AG20443 (cell line): ENCODE data around the gene SLIT3.
A peak's percentile ranks its signal among the peaks of the same experiment; 100 is the strongest.

Experiments used
- DNase-seq: peaks from one replicate; pipeline ENCODE4 v3.0.0; 2012; ENCODE audit warnings: low spot score, mixed read lengths

The SLIT3 gene

DNA sequence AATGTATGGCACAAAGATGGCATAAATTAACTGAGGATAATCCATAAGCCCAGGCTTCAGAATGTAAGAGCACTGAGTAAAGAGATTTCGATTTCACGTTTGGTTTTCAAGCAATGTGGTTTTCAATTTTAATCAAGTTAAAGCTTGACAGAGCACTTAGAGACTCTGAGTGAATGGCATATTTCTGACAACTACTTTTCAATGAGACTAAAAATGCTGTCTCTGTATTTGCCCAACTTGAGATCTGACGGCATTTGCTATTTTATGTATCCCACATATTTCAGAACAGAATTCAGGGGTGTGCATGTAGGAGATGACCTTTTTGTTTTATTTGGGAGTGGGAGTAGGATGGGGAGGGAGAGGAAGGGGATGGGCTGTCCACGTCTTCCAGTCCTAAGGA, 441.5 kb downstream of the SLIT3 start:
- DNase-seq, result no peak

DNA sequence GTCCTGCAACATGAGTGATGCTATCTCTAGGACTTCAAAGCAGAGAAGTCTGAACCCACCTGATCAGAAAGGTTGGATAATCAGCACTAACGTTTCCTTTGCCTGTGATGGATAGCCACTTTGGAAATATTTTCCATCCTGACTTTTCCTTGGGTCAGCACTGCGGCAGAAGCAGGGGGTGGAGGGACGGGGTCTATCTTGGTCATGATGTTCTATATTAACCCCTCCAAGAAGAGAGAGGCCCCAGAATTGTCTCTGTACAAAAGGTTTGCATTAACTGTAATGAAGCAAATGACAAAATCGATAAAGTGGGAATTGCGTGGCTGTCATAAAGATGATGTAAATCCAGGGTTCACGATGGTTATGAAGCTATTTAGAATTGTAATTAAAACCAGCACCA, 441.9 kb downstream of the SLIT3 start:
- DNase-seq, result no peak

DNA sequence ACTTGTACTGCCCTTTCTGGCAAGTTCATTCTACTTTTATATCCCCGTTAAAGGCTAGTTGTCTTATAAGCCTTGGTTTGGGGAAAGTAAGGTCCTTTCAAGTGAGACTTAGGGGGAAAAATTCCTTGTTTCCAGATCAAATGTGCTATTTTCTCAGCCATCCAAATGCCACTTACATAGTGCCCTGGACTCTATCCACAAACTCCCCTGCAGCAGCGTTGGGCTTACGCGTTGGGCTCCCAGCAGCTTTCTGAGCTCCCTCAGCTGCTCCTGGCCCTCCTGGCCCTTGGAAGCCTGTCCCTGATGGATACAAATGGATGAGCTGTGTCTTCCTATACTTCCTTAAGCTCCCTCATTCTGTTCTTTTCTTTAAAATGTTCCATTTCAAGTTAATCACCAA, 442.6 kb downstream of the SLIT3 start:
- DNase-seq, result no peak

DNA sequence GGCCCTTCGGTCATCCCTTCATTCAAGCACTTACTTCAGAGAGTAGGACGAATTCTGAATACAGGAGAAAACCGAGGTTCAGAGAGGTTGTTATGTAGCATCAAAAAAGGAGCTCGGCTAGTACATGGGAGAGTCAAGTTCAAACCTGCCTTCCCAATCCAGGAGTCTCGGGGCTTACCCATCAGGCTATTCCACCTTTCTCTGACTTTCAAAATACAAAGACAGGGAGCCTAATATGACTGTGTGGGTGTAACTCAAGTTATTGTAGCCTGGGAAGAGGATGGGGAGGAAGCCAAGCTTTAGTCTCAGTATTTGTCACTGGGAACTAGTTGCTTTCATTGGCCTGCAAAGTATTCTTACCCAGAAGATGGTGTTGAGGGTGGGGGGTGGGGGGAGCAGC, 447.0 kb downstream of the SLIT3 start:
- DNase-seq, result no peak

DNA sequence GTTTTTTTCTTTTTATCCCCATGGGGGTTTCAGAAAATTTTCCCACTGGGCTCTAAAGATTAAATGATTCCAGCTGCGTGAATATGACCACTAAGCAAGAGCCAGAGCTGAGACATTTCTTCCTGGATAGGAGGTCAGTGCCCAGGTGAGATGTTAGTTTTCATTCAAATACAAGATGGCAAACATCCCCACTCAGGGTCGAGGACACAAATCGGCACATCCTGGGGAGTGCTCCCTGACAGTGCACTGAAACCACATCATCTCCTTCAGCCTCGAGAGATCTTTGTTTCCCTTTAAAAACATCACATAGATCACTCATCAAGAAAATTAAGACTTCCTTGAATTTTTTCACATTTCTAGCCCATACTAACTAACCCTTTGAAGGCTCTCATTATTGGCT, 448.6 kb downstream of the SLIT3 start:
- no peak for DNase-seq

DNA sequence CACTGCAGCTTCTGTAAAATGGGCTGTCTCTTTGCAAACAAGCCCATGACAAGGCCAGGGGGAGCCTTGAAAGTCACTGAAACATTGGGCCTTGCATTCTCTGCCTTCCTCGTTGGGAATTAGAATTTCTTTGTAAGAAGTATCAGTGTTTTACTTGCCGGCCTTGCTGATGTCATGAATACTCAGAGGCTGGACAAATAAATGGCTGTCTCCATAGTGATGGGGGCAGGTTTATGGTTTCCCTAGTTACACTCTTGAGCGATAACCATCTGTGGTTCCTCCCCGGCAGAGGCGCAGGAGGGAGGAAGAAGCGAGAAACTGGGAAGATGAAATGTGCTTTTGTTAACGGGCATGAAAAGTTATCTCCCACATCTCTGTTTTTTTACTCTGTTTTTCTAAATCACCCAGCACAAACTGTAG, 449.0 kb downstream of the SLIT3 start:
- no peak for DNase-seq

DNA sequence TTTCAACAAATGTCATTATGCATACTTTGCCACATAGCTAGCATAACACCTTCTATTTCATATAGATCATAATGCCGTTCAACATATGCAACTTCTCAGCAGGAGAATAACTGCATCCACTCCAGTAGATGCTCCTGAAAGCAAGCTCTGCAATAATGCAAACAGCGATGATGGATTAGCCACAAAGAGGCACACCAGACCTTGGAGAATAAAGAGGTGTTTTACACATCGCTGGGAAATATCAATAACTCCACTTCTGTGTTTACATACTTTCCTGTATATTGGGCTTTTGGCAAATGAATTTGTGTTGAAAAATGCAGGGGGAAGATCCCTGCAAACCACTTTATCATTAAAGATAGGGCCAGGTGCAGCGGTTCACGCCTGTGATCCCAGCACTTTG, 450.3 kb downstream of the SLIT3 start:
- DNase-seq, result no peak

DNA sequence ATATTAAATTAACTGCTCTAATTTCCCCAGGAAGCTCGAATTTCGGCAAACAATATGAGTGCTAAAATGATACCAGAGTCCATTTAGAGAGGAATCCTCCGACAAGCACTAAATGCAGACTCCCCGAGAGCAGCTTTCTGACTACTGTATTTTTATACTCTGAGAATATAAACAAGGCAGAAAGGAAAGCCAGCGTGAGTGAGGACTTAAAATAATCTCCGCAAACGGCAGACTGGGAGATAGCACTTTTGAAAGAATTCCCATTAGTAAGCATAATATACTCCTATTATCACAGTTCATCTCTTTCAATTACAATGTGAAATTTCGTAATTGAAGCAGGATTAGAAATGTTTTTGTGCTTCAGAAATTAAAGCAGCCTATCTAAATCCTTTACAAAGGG, 452.4 kb downstream of the SLIT3 start:
- no peak for DNase-seq

DNA sequence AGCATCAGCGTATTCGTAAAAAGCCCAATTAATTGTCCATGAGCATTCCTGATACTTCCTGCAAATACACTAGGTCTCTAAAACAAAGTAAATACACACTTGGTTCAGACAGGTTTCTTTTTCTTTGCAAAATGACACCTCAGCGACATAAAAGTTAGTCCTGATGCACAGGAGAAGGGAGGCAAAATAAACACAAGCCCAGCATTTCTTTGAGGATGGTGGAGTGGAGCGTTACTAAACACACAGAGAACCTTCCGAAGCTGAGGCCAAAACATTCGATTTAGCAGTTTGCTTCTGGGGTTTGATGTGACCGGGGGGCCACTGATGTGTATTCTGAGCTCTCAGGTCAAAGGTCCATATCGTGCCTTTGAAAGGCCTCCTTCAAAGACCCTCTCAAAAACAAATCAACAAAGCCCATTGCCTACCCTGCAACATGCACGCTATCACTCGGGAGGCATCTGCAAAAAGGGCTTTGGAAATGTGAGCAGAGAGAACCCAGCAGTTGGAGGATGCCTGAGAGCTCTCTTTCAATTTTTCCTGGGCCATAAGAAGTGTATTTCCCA, 453.3 kb downstream of the SLIT3 start:
- DNase-seq, result no peak

DNA sequence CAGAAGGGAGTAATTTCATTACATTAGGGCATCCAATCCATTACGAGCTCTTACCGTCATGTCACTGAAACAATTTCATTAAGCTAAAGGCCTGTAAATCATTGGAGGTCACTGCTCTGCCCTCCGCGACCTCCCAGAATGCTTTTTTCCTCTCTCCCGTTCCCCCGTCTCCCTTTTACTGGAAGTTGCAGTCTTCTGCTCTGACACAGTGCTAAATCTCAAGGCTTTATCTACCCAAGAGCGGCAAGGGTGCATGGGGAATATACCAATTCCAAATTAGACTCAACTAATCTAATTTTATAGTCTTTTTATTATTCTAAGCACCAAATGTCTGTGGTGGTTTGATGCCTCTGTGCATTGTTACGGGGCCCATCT, 456.0 kb downstream of the SLIT3 start:
- DNase-seq, result no peak

DNA sequence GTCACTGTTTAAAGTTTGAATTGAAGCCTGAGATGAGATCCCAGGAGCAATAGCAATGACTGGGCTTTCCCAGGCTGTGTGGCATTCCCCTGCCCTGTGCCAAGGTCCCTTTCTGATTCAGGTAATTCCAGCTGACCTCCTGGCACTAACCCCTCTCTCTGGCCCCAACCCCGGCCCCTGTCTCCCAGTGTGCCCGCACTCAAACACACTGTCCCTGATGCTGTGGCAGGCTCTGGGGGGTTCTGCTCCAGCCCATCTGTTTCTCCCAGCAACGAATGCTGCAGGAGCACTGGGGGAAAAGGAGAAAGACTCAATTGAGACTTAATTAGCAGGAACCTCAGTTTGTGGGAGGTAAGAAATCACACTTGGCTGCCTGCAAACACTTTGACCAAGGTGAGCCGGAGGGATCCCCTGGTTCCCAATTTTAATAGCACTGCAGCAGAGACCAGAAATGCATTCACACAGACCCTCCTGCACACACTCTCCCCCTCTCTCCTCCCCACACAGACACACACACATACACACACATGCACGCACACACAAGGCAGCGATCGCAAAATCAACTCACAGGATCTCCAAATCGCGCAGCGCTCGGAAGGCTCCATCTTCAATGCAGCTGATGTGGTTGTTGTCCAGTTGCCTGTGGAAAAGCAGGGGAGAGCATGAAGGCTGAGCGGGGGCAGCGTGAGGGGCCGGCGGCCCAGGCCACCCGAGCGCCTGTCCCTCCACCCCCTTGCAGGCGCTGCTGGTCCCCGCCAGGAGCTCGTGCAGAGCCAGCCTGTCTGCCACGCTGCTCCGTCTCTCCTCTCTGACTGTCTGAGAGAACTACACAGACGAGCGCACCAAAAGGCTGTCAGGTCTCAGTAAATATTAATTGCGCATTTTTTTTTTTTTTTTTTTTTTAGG, 456.7 kb downstream of the SLIT3 start:
- no peak for DNase-seq

DNA sequence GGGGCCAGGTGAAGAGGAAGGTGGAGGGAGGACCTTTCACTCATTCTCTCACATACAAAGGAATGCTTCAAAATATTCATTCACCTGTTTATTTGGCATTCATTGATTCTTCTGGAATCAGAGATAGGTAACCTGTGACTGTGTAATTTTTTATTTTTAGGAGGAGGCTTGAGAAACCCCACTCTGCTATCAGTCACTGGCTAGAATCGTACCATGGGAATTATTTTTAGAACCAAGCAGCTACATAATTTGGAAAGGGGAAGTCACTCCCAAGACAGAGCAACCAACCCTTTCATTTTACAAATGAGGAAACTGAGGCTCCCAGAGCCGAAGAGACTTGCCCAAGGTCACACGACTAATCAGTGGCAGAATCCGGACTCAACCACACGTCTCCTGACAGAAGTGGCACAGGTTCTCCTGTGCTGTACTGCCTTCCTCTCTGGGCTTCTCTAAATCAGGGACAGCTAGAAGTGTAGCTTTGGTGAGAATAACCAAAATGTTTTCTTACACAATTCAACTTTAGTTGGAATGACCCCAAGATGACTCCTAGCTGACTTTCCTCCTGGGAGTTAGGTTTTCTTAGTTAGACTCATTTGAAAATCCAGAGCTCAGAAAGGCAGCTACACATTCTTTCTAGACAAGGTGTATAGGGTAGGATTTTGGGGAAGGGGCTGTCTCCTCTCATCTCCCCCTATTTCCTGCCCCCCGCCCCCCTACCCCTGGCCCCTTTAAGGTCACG, 457.5 kb downstream of the SLIT3 start:
- peak; percentile 59 for DNase-seq

DNA sequence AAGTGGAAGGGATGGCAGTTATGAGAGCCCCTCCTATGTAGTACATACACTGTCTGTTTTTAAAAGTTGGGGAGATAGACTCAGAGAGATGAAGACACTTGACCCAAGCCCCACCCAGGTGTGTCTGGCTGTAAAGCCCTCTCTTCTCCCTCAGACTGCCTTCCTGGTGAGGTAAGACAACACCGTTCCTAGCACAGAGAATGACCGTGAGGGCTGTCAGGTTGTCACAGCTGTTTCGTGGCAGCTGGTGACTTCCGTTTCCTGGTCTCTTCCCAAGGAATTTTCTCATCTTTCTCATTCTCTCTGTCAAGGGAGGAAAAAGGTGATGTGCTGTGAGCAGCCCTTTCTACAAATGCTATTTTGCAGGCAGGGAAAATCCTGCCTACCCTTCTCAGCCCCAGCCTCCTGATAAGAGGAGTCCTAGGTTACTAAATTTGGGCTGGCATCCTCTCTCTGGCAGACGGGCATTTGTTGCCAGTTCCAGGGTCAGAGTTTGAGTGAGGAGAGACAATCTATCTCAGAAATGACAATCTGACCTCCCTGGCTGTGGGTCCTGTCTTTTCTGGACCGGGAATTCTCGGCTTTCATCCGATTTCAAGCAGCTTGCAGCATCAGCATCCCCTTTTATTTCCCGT, 458.3 kb downstream of the SLIT3 start:
- no peak for DNase-seq

DNA sequence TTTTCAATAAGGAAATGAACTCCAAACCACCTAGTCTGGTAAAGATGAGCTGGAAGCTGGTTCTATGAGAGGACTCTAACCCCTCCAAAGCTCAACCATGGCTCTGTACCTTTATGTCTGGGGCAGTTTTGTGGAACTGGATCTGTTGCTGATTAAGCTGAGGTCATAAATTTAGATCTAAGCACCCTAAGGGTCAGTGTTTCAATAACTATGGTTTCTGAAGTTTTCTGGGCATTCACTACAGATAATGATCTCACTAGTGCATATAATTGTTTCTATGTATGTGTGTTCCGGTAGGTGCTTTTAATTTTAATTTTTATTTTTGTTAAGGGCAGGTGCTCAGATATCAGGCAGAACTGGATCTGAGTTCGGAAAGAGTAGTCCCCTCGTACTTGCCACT, 463.1 kb downstream of the SLIT3 start:
- DNase-seq, result no peak

DNA sequence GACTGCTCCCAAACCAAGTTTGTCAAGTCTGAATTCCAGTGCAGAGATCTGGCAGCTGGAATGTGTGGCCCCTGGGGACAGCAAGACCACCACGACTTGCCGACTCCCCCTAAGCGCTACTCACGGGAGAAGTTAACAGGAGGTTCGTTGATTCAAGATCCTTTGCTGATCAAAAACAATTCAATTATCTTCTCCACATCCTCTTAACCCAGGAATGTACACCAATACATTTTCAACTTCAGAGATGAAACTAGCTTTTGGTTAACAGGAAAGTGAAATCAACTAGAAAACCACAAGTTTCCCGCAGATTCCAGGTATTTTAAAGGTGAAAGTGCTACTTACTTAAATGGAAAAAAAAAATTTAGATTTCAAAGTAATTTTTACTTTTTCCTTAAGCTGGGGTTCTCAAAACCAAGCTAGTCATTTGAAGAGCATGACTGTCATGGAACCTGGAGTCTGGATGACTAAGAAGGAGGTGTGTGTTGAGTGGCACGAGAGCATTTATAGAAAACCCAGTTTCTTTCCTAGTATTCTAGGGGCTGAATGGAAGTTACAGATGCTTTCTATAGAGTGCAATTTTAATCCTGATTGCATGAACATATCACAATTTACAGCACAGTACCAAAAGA, 464.2 kb downstream of the SLIT3 start:
- DNase-seq, result no peak

DNA sequence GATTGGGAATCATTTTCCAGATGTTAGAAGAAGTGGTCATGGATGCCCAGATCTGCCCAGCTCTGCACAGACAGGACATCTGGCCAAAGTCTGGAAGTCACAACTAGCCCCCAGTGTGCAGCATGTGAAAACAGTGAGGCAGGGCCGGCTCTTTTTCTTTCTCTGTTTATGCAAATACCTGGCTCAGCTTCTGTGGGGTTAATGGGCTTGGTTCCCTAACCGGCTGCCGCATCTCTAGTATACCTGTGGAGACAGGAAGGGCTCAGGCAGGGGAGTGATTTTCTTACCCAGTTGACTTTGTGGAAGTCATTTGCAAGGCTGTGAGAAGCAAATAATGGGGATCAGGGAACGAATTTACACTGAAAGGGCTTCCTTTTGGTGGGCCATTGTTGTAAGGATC, 467.0 kb downstream of the SLIT3 start:
- DNase-seq, result no peak

DNA sequence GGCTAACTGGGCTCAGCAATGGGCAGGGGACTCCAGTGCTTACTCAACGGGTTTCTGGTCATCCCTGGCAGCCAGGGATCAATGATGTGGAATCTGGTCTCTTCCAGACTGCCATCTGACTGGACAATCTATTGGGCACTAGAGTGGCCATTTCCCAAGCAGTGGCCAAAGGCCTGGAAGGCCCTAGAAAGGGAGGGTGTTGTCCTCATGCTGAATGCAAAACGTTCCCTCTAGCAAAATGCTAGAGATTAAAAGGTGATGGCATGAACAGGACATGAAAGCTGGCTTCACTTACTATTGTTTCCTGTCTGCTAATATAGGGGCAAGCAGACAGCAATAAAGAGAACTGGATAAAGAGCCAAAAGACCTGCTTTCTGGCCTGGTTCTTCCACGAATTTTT, 467.6 kb downstream of the SLIT3 start:
- no peak for DNase-seq

DNA sequence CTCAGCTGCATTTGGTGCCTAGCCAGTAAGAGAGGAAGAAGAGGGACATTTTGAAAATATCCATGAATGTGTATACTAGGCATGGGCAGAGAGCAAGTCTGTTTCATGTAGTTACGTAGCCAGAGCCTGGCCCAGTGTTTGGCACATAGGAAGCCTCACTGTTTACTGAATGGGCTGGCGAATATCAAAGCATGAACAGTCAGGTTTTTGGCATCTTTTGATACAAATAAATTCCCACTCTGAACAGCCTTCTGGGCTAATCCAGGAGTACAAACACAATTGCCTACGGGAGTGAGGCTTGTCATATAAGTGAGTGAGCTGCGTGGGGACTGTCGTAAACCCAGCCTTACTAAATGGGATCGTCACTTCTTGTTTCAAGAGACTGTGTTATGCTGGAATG, 468.6 kb downstream of the SLIT3 start:
- DNase-seq, result no peak

DNA sequence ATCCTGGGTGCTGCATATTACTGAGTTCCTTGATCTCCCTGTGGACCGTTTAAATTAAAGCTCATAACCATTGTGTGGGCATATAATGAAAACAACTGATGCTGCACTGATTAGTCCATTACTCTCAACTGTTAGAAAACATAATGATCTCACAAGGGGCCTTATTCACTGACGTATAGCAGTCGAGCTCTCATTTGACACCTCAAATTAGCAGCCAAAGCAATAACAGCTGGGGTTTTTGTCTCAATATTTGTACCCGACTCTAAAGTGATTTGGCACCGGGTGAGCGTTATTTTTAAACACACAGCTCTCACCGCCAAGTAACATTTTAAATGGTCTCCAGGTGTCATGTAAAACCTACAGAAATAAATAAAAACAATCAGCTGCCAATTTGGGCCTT, 469.6 kb downstream of the SLIT3 start:
- DNase-seq, result no peak

DNA sequence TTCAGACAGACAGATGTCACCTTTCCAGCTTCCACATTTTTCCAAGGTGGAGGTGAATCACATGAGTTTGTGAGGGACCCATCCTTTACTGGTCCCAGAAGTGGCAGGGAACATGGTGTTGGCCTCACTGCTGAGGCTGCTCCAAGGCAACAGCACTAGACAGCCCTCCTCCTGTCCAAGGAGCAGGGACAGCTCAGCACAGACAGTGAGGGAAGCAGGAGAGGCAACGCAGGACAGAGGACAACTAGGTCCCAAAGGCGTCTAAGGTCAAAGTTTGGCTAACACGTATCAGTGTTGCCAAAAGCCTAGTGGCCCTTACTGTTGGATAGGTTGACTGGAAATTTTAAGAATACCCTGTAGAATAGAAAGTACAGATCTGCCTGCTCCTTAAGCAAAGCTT, 470.1 kb downstream of the SLIT3 start:
- DNase-seq, result no peak

DNA sequence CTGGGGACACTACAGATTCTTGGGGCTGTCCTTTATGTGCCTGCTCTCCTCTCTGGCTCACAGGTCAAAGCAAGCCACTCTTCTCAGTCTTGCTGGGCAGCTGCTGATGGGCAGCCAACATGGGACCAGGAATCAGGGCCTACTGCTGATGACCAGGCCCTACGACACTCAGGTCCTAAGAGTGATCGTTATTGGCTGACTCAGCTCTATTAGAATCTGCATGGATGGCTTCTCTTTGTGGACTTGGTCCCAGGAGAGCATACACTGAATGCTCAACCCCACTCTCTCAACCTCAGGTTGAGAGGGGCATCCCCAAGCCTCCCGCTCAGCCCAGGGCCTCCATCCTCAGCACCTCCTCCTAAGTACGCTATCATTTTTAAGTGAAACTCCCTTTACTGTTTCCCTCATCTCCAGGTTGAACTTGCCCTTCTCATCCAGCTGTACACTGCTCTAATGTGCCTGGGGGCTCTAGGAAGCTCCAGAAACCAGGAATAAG, 471.0 kb downstream of the SLIT3 start:
- DNase-seq, result no peak

DNA sequence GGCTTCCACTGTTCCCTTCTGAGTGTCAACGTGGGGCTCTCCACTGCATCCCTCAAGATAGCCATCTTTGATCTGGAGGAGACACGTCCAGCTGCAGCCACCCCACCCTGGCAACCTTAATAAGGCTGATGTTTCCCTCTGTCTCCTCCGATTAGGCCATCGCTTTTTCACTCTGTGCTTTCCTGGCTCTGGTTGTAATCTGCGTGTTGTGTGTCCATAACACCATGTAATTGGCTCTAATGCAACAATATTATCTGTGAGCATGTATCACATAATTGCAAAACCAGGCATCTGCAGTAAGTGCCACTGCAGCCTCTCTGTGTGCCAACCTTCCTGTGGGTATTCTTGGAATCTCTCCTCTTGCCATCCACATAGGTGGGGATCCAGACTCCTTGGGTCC, 471.9 kb downstream of the SLIT3 start:
- DNase-seq, result no peak
